HG03342 (cell line): Measurements from ENCODE around the gene GPRIN2.
"Not testable (repeated sequence)": the region's sequence is repeated elsewhere in the genome, so short reads cannot be mapped to it uniquely, and the experiment has no call there.

Experiments used
- ATAC-seq: cut with Tn5 transposase; IDR thresholded peaks from one replicate; pipeline ENCODE4 v1.9.1; 2021; ENCODE audit warnings: mild to moderate bottlenecking, moderate library complexity; ENCODE audit not compliant: unreplicated experiment

Gene GPRIN2

GRCh38 chr10:46570655-46571054 is 14.2 kb upstream of the GPRIN2 start:
- ATAC-seq, result not testable (repeated sequence)

GRCh38 chr10:46567151-46567550 is 10.7 kb upstream of the GPRIN2 start:
- ATAC-seq, result not testable (repeated sequence)

GRCh38 chr10:46565591-46566332 is 9.3 kb upstream of the GPRIN2 start:
- ATAC-seq, result not testable (repeated sequence)

GRCh38 chr10:46560952-46561351 is 4.5 kb upstream of the GPRIN2 start:
- ATAC-seq, result no peak

- no peak for ATAC-seq
These were observed 3.9 kb upstream of the GPRIN2 start for GRCh38 chr10:46560381-46560780.

- no peak for ATAC-seq
These were observed 2.8 kb upstream of the GPRIN2 start for GRCh38 chr10:46559231-46559671.

GRCh38 chr10:46558392-46559185 is 2.1 kb upstream of the GPRIN2 start:
- no peak for ATAC-seq

- no peak for ATAC-seq
These were observed 1.6 kb upstream of the GPRIN2 start for GRCh38 chr10:46558122-46558391.

- ATAC-seq, result no peak
These were observed 1.1 kb upstream of the GPRIN2 start for GRCh38 chr10:46557319-46558121.

- no peak for ATAC-seq
These were observed 544 bp downstream of the GPRIN2 start for GRCh38 chr10:46555713-46556514.

- ATAC-seq, result no peak
These were observed 1.1 kb downstream of the GPRIN2 start for GRCh38 chr10:46555366-46555712.

GRCh38 chr10:46554166-46554781 is 2.2 kb downstream of the GPRIN2 start:
- ATAC-seq, result no peak

GRCh38 chr10:46553238-46554049 is 3.0 kb downstream of the GPRIN2 start:
- ATAC-seq, result no peak

GRCh38 chr10:46552526-46553237 is 3.8 kb downstream of the GPRIN2 start:
- ATAC-seq, result no peak

- no peak for ATAC-seq
These were observed 4.5 kb downstream of the GPRIN2 start for GRCh38 chr10:46551701-46552525.

- no peak for ATAC-seq
These were observed 5.4 kb downstream of the GPRIN2 start for GRCh38 chr10:46550795-46551700.
